Right hindlimb (tissue), 1 donor: ENCODE data around the gene CACNA1H.
A peak's percentile ranks its signal among the peaks of the same experiment; 100 is the strongest.

Experiments used
- DNase-seq: peaks from one replicate; pipeline ENCODE4 v3.0.0-alpha.2; 2018

The CACNA1H gene

DNA sequence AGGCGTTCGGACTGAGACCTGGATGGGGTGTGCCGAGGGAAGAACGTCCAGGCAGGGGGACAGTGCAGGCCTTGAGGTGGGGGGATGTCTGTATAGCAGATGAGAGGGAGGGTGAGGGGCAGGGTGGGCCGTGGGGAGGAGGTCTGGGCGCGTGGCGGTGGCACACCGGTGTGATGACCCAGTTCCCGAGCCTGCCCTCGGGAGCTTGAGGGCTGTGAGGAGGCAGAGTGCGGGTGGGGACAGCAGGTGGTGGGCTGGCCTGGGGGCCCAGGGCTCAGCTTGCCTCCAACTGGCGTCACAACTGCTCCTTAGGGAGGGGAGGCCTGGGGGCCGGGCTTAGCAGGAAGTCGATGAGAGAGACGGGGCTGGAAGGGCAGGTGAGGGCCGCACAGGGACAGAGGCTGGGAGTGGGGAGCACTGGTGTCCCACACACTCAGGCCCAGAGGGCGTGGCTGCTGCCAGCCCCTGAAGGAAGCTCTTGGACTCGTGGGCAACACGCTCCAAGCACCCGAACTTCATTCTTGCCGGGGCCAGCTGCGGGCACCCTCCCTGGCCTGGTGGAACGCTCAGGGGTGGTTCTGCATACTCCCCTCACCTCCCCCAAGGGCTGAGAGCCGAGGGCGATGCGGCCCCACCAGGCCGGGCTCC, 6.5 kb downstream of the CACNA1H start:
- peak; percentile 68 for DNase-seq

GRCh38 chr16:1159973-1160772, 7.3 kb downstream of the CACNA1H start:
- no peak for DNase-seq

GRCh38 chr16:1160773-1161348, 8.0 kb downstream of the CACNA1H start:
- DNase-seq = no peak

- no peak for DNase-seq
These were observed 10.0 kb downstream of the CACNA1H start for GRCh38 chr16:1162701-1163566.

- DNase-seq = no peak
These were observed 10.7 kb downstream of the CACNA1H start for GRCh38 chr16:1163567-1164055.

DNA sequence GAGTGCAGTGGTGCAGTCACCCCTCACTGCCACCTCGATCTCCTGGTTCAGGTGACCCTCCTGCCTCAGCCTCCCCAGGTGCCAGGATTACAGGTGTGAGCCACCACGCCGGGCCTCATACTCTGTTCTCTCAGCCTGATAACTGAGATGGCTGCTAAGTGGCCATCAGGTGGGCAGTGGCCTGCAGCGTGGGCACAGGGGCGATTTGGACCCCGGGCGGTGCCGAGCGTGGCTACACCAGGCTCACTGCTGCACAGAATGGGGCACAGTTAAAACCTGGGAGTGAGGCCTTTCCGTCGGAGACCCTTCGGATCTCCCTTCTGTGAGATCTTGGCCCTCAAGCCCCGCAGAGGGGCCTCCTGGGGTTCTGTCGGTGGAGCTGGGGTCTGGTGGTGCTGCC, 11.5 kb downstream of the CACNA1H start:
- DNase-seq = no peak

GRCh38 chr16:1164975-1165374, 12.1 kb downstream of the CACNA1H start:
- DNase-seq = no peak

DNA sequence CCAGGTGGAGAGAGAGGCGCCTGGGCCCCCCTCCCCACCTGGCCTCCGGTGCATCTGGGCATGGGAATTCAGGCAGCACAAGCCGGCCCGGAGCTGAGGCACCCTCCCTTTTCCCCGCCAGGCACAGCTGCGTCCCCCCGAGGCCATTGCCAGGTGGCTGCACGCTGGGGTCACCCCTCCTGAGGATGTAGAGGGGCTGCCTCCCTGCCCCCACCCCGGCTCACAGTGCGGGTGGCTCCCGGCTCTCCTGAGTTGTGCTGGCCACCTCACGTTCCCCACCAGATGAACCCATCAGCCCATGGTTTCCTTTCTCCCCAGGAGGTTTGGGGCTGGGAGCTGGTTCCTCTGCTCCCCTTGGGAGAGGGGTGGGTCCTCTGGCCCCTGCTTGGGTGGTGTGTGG, 12.6 kb downstream of the CACNA1H start:
- no peak for DNase-seq

DNA sequence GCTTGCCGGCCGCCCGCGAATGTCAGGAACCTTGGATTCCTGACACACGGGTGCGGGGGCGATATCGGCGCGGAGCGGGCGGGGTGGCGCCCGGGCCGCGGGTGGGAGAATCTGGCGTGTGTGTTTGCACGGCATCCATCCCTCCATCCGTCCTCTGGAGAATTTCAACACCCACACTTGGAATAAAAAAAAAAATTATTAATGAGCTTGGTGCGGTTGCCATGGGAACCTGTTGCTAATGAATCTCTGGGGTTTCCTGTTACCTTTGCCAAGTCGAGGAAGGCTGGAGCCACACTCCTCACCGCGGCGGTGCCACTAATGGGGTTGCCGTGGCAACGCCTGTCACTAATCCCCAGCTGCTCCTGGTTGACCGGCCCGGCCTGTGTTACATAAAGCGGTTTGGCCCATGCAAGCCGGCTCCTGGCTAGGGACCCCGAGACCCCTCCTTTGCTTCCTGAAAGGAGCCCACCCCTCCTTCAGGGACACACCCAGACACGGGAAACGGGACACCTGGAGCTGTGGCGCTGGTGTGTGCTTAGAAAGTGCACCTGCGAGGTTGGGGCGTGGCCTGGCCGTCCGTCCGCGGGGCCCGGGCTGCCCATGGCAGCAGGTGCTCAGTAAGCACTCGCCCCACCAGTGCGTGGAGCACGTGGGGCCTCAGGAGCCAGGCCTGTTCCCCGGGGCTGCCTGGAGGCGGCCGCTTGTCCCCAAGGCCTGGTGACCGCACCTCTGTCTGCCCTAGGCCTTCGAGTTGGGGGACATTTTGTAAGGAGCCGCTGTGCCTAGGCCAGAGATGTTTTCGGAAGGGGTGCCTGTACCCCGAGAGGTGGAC, 14.6 kb downstream of the CACNA1H start:
- DNase-seq = no peak

DNA sequence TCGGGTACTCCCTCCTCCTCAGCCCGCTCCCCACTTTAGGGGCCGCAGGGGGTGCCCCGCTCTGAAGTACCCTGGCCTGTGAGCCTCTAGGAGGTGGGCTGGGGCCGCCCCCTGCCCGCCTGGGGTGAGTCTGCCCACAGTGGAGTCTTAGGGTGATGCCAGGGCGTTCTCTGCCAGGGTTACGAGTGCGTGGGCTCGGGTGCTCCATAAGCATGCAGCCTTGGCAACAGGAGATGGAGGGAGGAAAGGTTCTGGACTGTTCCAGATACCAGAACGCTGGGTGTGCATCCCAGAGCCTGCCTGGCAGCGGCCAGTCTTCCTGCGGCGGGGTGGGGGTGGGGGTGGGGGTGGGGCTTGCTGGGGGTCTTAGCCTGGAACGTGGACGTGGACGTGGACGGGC, 15.9 kb downstream of the CACNA1H start:
- DNase-seq = no peak

- no peak for DNase-seq
These were observed 16.6 kb downstream of the CACNA1H start for GRCh38 chr16:1169285-1170075.

GRCh38 chr16:1170076-1170418, 17.1 kb downstream of the CACNA1H start:
- DNase-seq = no peak

- no peak for DNase-seq
These were observed 18.1 kb downstream of the CACNA1H start for GRCh38 chr16:1171001-1171400.

- no peak for DNase-seq
These were observed 19.0 kb downstream of the CACNA1H start for GRCh38 chr16:1171854-1172428.

DNA sequence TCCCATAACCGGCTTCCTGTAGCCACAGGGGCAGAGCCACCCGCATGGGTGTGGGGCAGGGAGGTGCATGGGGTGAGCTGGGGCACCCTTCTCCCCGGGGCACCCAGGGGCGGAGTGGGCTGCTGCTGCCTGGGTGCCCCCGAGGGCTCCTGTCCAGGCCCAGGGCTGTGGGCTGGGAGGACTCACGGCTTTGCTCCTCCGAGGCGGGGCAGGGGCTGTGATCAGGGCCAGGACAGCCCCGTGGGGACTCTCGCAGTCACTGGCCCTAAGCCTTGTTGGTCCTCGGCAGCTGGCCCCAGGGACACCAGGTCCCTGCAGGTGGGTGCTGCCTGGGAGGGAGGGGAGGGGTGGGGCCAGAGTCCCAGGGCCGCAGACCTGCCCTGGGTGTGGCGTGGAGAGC, 19.7 kb downstream of the CACNA1H start:
- DNase-seq = no peak

DNA sequence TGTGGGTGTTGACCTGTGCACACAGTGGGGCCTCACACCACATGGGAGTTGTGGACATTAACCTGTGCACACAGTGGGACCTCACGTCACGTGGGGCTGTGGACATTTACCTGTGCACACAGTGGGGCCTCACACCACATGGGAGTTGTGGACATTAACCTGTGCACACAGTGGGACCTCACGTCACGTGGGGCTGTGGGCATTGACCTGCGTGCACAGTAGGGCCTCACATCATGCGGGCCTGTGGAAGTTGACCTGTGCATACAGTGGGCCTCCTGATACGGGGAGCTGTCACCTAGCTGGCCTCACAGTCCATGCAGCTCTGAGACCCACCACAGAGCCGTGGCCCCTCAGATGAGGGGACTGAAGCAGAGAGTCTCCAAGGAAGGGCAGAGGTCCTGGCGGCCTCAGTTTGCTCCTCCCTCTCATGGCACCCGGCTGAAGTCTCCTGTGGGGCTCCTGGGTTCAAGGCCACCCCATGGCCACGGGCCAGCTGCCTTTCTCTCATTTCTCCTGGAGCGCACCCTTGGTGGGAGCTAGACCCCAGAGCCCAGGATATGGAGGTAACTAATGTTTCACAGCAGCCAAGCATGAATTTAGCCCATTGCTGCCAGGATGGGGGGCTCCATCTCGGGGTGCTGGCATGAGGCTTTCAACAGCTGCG, 21.0 kb downstream of the CACNA1H start:
- DNase-seq = no peak

DNA sequence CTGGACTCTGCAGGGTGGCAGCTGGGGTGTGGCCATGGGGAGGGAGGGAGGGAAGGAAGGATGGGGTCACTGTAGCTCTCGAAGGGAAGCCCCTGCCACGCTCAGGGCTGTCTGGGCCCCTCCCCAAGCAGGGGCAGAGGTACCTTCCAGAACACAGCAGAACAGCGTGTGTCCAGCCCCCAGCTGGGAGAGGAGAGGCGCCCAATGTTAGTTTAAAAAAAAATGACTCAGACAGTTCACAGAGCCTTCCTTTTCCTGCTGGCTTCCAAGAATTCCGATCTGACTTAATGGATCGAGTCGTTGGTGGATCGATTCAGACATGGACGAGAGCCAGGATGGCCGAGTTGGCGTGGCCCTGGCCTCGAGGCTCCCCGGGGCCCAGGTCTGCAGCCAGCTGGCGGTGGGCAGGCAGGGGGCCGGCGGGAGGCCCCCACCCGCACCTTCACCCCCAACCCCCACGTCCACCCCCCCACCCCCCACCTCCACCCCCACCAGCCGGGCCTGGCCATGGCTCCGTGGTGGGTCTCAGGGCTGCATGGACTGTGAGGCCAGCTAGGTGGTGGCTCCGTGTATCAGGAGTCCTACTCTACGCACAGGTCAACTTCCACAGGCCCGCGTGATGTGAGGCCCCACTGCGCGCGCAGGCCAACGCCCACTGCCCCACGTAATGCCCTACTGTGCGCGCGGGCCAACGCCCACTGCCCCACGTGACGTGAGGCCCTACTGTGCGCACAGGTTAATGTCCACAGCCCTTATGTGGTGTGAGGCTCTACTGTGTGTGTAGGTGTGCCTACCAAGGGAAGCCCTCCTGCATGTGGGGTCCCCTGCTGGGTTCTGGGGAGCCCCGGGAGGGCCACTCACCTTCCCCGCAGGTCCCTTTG, 21.8 kb downstream of the CACNA1H start:
- DNase-seq = no peak

DNA sequence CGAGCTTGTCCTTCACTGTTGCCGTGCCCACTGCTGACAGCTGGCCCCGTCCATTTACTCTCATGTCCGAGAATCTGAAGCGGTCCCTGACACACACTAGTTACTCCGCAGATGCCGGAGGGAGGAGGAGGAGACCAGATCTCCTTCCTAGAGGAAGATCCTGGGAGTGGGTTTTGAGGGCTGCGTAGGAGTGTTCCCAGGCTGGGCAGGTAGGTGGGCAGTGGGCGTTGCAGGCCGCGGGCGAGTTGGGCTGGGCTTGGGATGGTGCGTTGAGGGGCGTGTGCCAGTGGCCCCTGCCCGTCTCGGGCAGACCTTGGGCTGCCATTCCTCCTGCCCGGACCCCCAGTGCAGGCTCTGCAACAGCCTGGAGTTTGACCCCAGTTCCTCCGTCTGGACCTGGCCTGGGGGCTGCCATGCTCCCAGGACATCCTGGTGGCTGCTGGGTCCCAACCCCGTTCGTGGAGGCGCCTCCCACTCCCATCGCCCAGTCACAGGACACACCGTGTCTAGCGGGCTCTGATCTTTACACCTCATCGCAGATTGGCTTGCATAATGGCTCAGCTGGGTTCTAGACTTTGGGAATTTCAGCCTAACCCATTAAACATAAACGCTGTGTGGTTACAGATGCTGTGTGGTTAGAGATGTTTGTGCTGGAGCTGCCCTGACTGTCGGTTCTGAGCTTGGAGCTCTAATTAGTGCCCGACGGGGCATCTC, 22.8 kb downstream of the CACNA1H start:
- no peak for DNase-seq
